ENCODE results near the gene ADAMTS18.

The ADAMTS18 gene

DNA sequence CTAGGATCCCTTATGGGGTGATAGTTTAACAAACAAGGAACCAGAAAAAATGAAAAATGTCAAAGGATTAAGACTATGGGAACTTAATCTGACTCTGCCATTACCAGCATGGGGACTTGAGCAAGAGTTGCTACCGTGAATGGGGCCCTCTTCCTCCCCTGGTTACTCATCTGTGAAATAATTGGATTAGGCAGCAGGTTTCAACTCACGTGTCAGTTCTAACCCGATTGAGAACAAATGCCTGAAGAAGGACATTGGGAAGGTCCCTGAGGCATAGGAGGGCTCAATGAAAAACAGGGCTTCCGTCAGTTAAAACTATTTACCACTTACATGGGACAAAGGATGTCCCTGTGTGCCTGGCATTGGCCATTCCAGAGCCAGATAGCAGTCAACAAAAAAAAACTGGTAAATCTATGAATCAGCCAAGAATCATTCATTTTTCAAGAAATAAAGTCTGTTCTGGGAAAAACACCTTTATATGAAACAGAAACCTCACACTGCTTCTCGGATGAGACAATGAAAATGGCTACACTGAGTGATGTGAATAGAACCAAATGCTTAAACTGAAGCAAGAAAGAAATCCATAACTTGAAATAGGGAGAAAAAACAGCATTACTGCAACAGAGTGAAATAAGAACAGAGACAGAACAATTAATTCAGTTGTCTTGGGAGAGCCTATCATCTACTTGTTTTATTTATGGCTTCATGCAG lies 104.3 kb downstream of the ADAMTS18 start:
- Histone ChIP-seq H3K4me1 (ENCODE audit: insufficient read depth, poor library complexity, severe bottlenecking) (no peaks in the 10 kb centered on the region), H3K27ac (ENCODE audit: poor library complexity, severe bottlenecking) (no peak overlapping the region), H3K27me3 (ENCODE audit: insufficient read depth, poor library complexity, severe bottlenecking) (no peaks in the 10 kb centered on the region), H3K36me3 (ENCODE audit: low read depth) (no peaks in the 10 kb centered on the region), H3K4me3 (ENCODE audit: severe bottlenecking) (no peak overlapping the region), H3K9me3 (ENCODE audit: severe bottlenecking) (no peaks in the 10 kb centered on the region)
- no peak for DNase-seq (ENCODE audit: low spot score)
- TF ChIP-seq, protein P1, sequence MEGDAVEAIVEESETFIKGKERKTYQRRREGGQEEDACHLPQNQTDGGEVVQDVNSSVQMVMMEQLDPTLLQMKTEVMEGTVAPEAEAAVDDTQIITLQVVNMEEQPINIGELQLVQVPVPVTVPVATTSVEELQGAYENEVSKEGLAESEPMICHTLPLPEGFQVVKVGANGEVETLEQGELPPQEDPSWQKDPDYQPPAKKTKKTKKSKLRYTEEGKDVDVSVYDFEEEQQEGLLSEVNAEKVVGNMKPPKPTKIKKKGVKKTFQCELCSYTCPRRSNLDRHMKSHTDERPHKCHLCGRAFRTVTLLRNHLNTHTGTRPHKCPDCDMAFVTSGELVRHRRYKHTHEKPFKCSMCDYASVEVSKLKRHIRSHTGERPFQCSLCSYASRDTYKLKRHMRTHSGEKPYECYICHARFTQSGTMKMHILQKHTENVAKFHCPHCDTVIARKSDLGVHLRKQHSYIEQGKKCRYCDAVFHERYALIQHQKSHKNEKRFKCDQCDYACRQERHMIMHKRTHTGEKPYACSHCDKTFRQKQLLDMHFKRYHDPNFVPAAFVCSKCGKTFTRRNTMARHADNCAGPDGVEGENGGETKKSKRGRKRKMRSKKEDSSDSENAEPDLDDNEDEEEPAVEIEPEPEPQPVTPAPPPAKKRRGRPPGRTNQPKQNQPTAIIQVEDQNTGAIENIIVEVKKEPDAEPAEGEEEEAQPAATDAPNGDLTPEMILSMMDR (IDR thresholded peaks at IDR 0.05; ENCODE audit: poor library complexity, severe bottlenecking): no peak
- ATAC-seq (ENCODE audit: low read depth): no peak

DNA sequence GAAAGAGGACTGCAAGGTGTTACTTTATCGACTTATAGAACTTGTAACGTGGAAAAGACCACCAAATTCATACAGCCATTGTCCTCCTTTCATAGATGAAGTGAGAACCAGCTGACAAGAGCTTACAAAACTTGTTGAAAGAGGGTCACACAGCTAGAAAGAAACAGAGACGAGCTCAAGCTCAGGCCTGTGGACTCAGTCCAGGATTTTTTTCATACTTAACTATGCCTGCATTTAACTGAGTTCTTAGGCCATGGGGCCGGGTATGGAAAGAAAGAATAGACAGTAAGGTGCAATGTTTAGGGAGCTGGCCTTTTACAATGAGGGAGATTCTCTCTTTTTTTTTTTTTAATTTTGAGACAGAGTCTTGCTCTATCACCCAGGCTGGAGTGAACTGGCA lies 106.1 kb downstream of the ADAMTS18 start:
- TF ChIP-seq, protein P1 (IDR thresholded peaks at IDR 0.05; ENCODE audit: poor library complexity, severe bottlenecking): no peak
- H3K9me3 ChIP-seq (ENCODE audit: severe bottlenecking): no peaks in the 10 kb centered on the region
- H3K27ac ChIP-seq (ENCODE audit: poor library complexity, severe bottlenecking): no peak overlapping the region
- ATAC-seq (ENCODE audit: low read depth): no peak
- H3K4me1 ChIP-seq (ENCODE audit: insufficient read depth, poor library complexity, severe bottlenecking): no peaks in the 10 kb centered on the region
- H3K27me3 ChIP-seq (ENCODE audit: insufficient read depth, poor library complexity, severe bottlenecking): no peaks in the 10 kb centered on the region
- H3K4me3 ChIP-seq (ENCODE audit: severe bottlenecking): no peak overlapping the region
- DNase-seq (ENCODE audit: low spot score): no peak
- no peaks in the 10 kb centered on the region for H3K36me3 ChIP-seq (ENCODE audit: low read depth)

DNA sequence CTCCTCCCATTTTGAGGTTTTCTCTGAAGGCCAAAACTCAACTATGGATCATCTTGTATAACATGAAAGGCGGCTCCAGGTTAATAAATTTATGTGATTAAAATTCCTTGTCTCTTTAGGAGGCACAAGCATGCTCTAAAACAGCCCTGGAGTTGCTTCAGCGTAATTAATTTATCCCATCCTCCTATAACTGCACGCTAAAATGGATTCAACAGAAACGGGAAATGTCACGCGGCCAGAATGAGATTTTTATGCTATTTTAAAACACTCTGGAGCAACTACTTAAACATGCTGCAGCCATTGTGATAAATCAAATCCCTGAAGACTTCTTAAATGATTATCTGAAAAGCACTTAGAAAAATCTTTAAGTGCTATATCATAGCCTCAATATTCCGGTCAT lies 106.6 kb downstream of the ADAMTS18 start:
- ATAC-seq (ENCODE audit: low read depth) (no peak), DNase-seq (ENCODE audit: low spot score) (no peak)
- H3K4me3 ChIP-seq (ENCODE audit: severe bottlenecking): no peak overlapping the region
- no peaks in the 10 kb centered on the region for H3K4me1 ChIP-seq (ENCODE audit: insufficient read depth, poor library complexity, severe bottlenecking)
- TF ChIP-seq, protein P1 (IDR thresholded peaks at IDR 0.05; ENCODE audit: poor library complexity, severe bottlenecking): no peak
- no peak overlapping the region for H3K27ac ChIP-seq (ENCODE audit: poor library complexity, severe bottlenecking)
- H3K36me3 ChIP-seq (ENCODE audit: low read depth): no peaks in the 10 kb centered on the region
- H3K27me3 ChIP-seq (ENCODE audit: insufficient read depth, poor library complexity, severe bottlenecking): no peaks in the 10 kb centered on the region
- no peaks in the 10 kb centered on the region for H3K9me3 ChIP-seq (ENCODE audit: severe bottlenecking)

DNA sequence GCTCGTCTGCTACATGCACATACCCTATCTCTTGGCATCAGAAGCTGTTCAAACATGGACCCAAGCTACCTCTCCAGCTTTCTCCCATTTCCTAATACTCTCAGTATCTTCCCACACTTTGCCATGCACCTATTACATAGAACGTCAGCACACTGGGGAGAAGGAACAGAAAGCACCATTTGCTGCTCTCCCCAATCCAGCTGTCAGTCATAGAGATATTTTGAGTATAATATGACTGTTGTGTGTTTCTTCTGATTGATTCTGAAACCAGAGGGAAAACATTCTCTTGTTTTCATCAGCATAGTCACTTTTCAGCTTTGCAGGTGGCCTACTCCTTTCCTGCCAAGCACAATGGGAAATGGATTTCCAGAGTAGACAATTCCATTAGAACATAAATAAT lies 107.1 kb downstream of the ADAMTS18 start:
- H3K27ac ChIP-seq (ENCODE audit: poor library complexity, severe bottlenecking): no peak overlapping the region
- DNase-seq (ENCODE audit: low spot score): no peak
- no peaks in the 10 kb centered on the region for H3K9me3 ChIP-seq (ENCODE audit: severe bottlenecking)
- H3K4me1 ChIP-seq (ENCODE audit: insufficient read depth, poor library complexity, severe bottlenecking): no peaks in the 10 kb centered on the region
- H3K27me3 ChIP-seq (ENCODE audit: insufficient read depth, poor library complexity, severe bottlenecking): no peaks in the 10 kb centered on the region
- no peaks in the 10 kb centered on the region for H3K36me3 ChIP-seq (ENCODE audit: low read depth)
- no peak overlapping the region for H3K4me3 ChIP-seq (ENCODE audit: severe bottlenecking)
- ATAC-seq (ENCODE audit: low read depth): no peak
- TF ChIP-seq, protein P1 (IDR thresholded peaks at IDR 0.05; ENCODE audit: poor library complexity, severe bottlenecking): no peak

DNA sequence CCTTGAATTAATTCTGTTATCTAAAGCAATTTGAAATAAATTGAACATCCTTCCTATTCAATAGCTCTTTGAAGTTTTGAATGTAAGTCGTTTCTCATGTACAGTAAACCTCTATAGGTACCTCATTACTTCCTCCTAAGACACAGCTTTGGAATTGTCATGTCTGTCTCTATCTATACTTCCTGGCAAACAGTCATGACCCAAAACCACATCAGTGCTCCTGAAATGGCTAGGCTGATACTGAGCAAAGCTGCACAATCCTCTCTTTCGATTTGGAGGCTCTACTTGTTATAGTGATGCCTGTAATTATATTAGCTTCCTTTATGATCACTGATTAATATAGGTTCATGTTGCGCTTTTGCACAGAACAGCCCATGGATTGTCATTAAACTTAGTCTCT lies 110.1 kb downstream of the ADAMTS18 start:
- no peak for ATAC-seq (ENCODE audit: low read depth)
- Histone ChIP-seq H3K4me1 (ENCODE audit: insufficient read depth, poor library complexity, severe bottlenecking) (no peaks in the 10 kb centered on the region), H3K27ac (ENCODE audit: poor library complexity, severe bottlenecking) (no peak overlapping the region), H3K36me3 (ENCODE audit: low read depth) (no peaks in the 10 kb centered on the region), H3K9me3 (ENCODE audit: severe bottlenecking) (no peaks in the 10 kb centered on the region), H3K4me3 (ENCODE audit: severe bottlenecking) (no peak overlapping the region), H3K27me3 (ENCODE audit: insufficient read depth, poor library complexity, severe bottlenecking) (no peaks in the 10 kb centered on the region)
- TF ChIP-seq, protein P1 (IDR thresholded peaks at IDR 0.05; ENCODE audit: poor library complexity, severe bottlenecking): no peak
- no peak for DNase-seq (ENCODE audit: low spot score)
